GM12878 (cell line): Measurements from ENCODE around the gene PPP2R3B. TPM values are rescaled to one million over a fixed set of nuclear protein-coding genes. Genes with fewer than 3 reads are reported as not detected.

Experiments used
- ATAC-seq: fragments of 200-7000 bp; cut with Tn5 transposase; 3 replicates; pipeline ENCODE4 v1.9.1; 2020; ENCODE audit warnings: mild to moderate bottlenecking, moderate library complexity
- BruUV-seq: library from RNA; stranded (reverse); fragments of 400-500 nt; replicated peaks from 2 replicates; lab custom pipeline; 2021; lab: Mats Ljungman, UMichigan
- CTCF ChIA-PET: fragments of 300-600 bp; sonication (Branson Sonifier 250); formaldehyde crosslinking; extraction: SDS; loops from one replicate; lab custom pipeline; 2021; ENCODE audit warnings: inconsistent platforms; lab: Yijun Ruan, JAX
- POLR2A ChIA-PET: fragments of 350-600 bp; formaldehyde crosslinking; extraction: SDS; loops from one replicate; lab custom pipeline; 2021; ENCODE audit warnings: inconsistent platforms; lab: Charles Lee
- RAD21 ChIA-PET: fragments of 300-600 bp; sonication (Branson Sonifier 250); formaldehyde crosslinking; loops from one replicate; lab custom pipeline; 2023; ENCODE audit warnings: antibody characterized with exemption; ENCODE audit not compliant: unreplicated experiment; lab: Charles Lee
- SMC1A ChIA-PET: fragments of 300-600 bp; sonication (Branson Sonifier 250); formaldehyde crosslinking; loops from one replicate; lab custom pipeline; 2023; ENCODE audit not compliant: unreplicated experiment, uncharacterized antibody; lab: Charles Lee
- DNase-seq: peaks from one replicate; pipeline ENCODE4 v3.0.0-alpha.2; 2011; ENCODE audit warnings: low read depth, low spot score
- FAIRE-seq: peaks from 3 replicates; lab custom pipeline; 2011; peaks lifted over from hg19 to GRCh38; lab: Jason Lieb, UNC
- H2AFZ ChIP-seq: 2 replicates; pipeline ENCODE4 v1.6.0; 2011; ENCODE audit warnings: low read depth, low read length, control low read depth; ENCODE audit not compliant: control insufficient read depth
- H3K27ac ChIP-seq: 2 replicates; pipeline ENCODE4 v1.5.1; 2011; ENCODE audit warnings: control low read depth; ENCODE audit not compliant: control insufficient read depth, insufficient read depth
- H3K27me3 ChIP-seq, 2 experiments: replicated peaks in 1 of 2; 2 replicates each; pipeline versions ENCODE4 v1.6.0 to v1.6.1; 2011; ENCODE audit warnings: low read length in 1 of 2; ENCODE audit not compliant: control insufficient read depth in 2 of 2, insufficient read depth in 2 of 2
- H3K36me3 ChIP-seq, 2 experiments: 2 replicates each; pipeline ENCODE4 v1.5.1; 2011; ENCODE audit warnings: low read length in 1 of 2; ENCODE audit not compliant: control insufficient read depth in 2 of 2, insufficient read depth in 2 of 2
- H3K4me1 ChIP-seq: 2 replicates; pipeline ENCODE4 v1.6.1; 2011; ENCODE audit warnings: mild to moderate bottlenecking, low read length, moderate library complexity, mixed read lengths; ENCODE audit not compliant: control insufficient read depth, insufficient read depth
- H3K4me2 ChIP-seq: 2 replicates; pipeline ENCODE4 v1.6.0; 2011; ENCODE audit warnings: control low read depth; ENCODE audit not compliant: control insufficient read depth, insufficient read depth
- H3K4me3 ChIP-seq: fragments of 200-600 bp; sonication (generic); 2 replicates; pipeline ENCODE4 v1.5.1; 2016
- H3K79me2 ChIP-seq: 2 replicates; pipeline ENCODE4 v1.6.0; 2011; ENCODE audit warnings: low read length; ENCODE audit not compliant: control insufficient read depth, insufficient read depth
- H3K9ac ChIP-seq: 2 replicates; pipeline ENCODE4 v1.8.0; 2011; ENCODE audit warnings: low read length, control low read depth, mixed read lengths; ENCODE audit not compliant: control insufficient read depth, insufficient read depth
- H3K9me3 ChIP-seq: replicated peaks from 3 replicates; pipeline ENCODE4 v1.5.1; 2011; ENCODE audit warnings: mild to moderate bottlenecking, low read length; ENCODE audit not compliant: control insufficient read depth, insufficient read depth
- H4K20me1 ChIP-seq: 2 replicates; pipeline ENCODE4 v1.6.0; 2011; ENCODE audit not compliant: control insufficient read depth, insufficient read depth
- CREB1 ChIP-seq: IDR thresholded peaks from 2 replicates; pipeline ENCODE4 v1.6.1; 2012; ENCODE audit warnings: low read depth, mild to moderate bottlenecking, inconsistent platforms
- ESRRA ChIP-seq: IDR thresholded peaks from 2 replicates; pipeline ENCODE4 v1.6.1; 2012; ENCODE audit warnings: mild to moderate bottlenecking, low read length, improper control_type of control experiment
- IKZF1 ChIP-seq: fragments of 450-650 bp; conservative IDR thresholded peaks from 2 replicates; pipeline ENCODE4 v1.6.1; 2017; ENCODE audit warnings: antibody characterized with exemption, mild to moderate bottlenecking
- PKNOX1 ChIP-seq: fragments of 450-650 bp; IDR thresholded peaks from 2 replicates; pipeline ENCODE4 v1.6.1; 2016; ENCODE audit warnings: mild to moderate bottlenecking
- RBBP5 ChIP-seq: fragments of 200-600 bp; sonication (generic); conservative IDR thresholded peaks from 2 replicates; pipeline ENCODE4 v1.6.1; 2016
- REST ChIP-seq: IDR thresholded peaks from 2 replicates; pipeline ENCODE4 v1.6.1; 2012; ENCODE audit warnings: mild to moderate bottlenecking, low read depth, low read length
- SMARCA5 ChIP-seq: fragments of 450-650 bp; IDR thresholded peaks from 2 replicates; pipeline ENCODE4 v1.6.1; 2017; ENCODE audit warnings: mild to moderate bottlenecking
- SREBF1 ChIP-seq: IDR thresholded peaks from 2 replicates; pipeline ENCODE4 v1.6.1; 2012; ENCODE audit warnings: mild to moderate bottlenecking, low read length
- WGBS: methylation state at CpG from one replicate; pipeline ENCODE4 v1.1.6; 2016; ENCODE audit warnings: low lambda C conversion rate; ENCODE audit not compliant: insufficient replicate concordance, insufficient coverage; ENCODE audit errors: missing lambda C conversion rate; 5-methylcytosine and 5-hydroxymethylcytosine counted together
- in situ Hi-C: fragments of 300-500 bp; cut with MboI; formaldehyde crosslinking; loops from 9 replicates; pipeline ENCODE4 v1.14.3; 2018; ENCODE audit warnings: mixed read lengths
- intact Hi-C: fragments of 100-400 bp; cut with micrococcal nuclease; formaldehyde crosslinking; loops from one replicate; pipeline ENCODE4 v1.14.2; 2022; ENCODE audit not compliant: unreplicated experiment
- polyA plus RNA-seq, 11 experiments: library from polyadenylated mRNA; depleted of rRNA in 4 of 11; unstranded in 6 of 11; stranded (reverse) in 5 of 11; fragments of >200 nt; fragmentation: Nextera tagmentation in 4 of 11; fragmentation: Illumina TruSeq in 1 of 11; extraction: Ambion mirVana in 4 of 11; extraction: Trizol in 1 of 11; gene quantifications; 1 replicate in 1 of 11; 2 replicates in 10 of 11; pipeline versions ENCODE4 v1.2.1 to v1.2.3, GENCODE V29; 2011 to 2016; ENCODE audit warnings: inconsistent platforms in 2 of 11, missing spikeins in 2 of 11, low read depth in 1 of 11
- total RNA-seq, 4 experiments: library from RNA; depleted of rRNA in 3 of 4; stranded (reverse); fragments of >200 nt in 3 of 4; fragmentation: Illumina TruSeq in 1 of 4; extraction: Trizol in 1 of 4; gene quantifications; 2 replicates each; pipeline versions ENCODE4 v1.2.1 to v1.2.3, GENCODE V29; 2013 to 2021

Gene PPP2R3B
- total and polyA plus RNA-seq, 10 of the 15 experiments (the other 5 are each of a cell fraction or from before 2014, with no cell fraction given): 0.11 to 34.3 (median 9.7) TPM; not detected in 1

- H3K4me3 ChIP-seq: no peak overlapping the region
- no TSS peak for BruUV-seq
- FAIRE-seq (no peak), ATAC-seq (no peak)
- no peak overlapping the region for H3K4me2 ChIP-seq
- no peaks in the 10 kb centered on the region for H3K9me3 ChIP-seq
- H3K79me2 ChIP-seq: peaks cover 5% of the 10 kb centered on the region
- CTCF ChIA-PET: no interaction called here
- no peak for TF ChIP-seq SMARCA5
- TF ChIP-seq SREBF1: no peak
- no peak for TF ChIP-seq CREB1
- TF ChIP-seq ESRRA: no peak
- no peak for TF ChIP-seq RBBP5
- no peak for TF ChIP-seq PKNOX1
- no peak for TF ChIP-seq IKZF1
- no peak for TF ChIP-seq REST
- TF ChIP-seq, all 136 proteins: peak for 0
- in situ Hi-C loops (no loop called here), intact Hi-C loops (loop anchor here (10.0 kb wide), 1 partner anchor 931 kb away; no protein-coding TSS in a partner anchor)
- WGBS: over 99% methylated on average over 29 of the region's 34 CpGs
- SMC1A ChIA-PET: no interaction called here
- no peak for DNase-seq
- Histone ChIP-seq H3K9ac (no peak overlapping the region), H3K27ac (no peak overlapping the region), H2AFZ (no peak overlapping the region), H3K27me3 (no peaks in the 10 kb centered on the region), H4K20me1 (no peaks in the 10 kb centered on the region), H3K4me1 (no peaks in the 10 kb centered on the region), H3K36me3 (peaks cover 8 to 21% of the 10 kb centered on the region in 2 experiments; a peak in 3 of 4 replicates)
- RAD21 ChIA-PET: no interaction called here
- POLR2A ChIA-PET: no interaction called here
Measured at GRCh38 chrX:314049-314448, 72.7 kb downstream of the PPP2R3B start.
